HFF-Myc (cell line): ENCODE results near the gene LYSET.
"Not testable (repeated sequence)": the region's sequence is repeated elsewhere in the genome, so short reads cannot be mapped to it uniquely, and the experiment has no call there.

Experiments
- DNase-seq: peaks from one replicate; pipeline ENCODE4 v3.0.0-alpha.2; 2011; ENCODE audit warnings: low read depth; ENCODE audit errors: extremely low read depth
- H3K4me3 ChIP-seq: replicated peaks from 2 replicates; pipeline ENCODE4 v1.5.1; 2011; ENCODE audit warnings: low read depth, mild to moderate bottlenecking, control low read depth, low read length
- CTCF ChIP-seq: IDR thresholded peaks from 2 replicates; pipeline ENCODE4 v1.5.1; 2012; ENCODE audit warnings: mild to moderate bottlenecking, low read depth, low read length, control low read depth; ENCODE audit errors: missing control alignments

The LYSET gene

DNA sequence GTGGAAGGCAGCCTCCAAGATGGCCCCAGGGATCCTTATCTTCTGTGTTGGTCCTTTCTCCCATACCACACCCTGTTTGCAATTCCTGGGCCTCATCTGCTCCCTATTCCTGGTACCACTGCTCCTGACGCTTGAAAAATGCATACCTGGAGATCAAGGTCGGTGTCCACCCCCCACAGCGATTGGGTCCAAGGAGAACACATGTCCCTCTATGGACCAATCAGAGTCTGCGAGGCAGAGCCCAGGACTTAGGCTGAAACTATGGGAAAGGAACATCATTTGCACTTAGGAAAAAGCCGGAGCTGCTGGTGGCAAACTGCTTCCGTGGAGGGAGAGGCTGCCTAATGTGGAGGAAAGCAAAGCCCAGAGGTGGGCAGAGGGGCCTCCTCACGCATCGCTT is 36.1 kb upstream of the LYSET start:
- no peak for TF ChIP-seq CTCF
- no peak for DNase-seq
- no peak overlapping the region for H3K4me3 ChIP-seq

- no peak for DNase-seq
- no peak overlapping the region for H3K4me3 ChIP-seq
- no peak for TF ChIP-seq CTCF
Measured at GRCh38 chr14:93150227-93151208, 34.6 kb upstream of the LYSET start.

GRCh38 chr14:93153121-93153520 is 32.0 kb upstream of the LYSET start:
- no peak for TF ChIP-seq CTCF
- no peak overlapping the region for H3K4me3 ChIP-seq
- DNase-seq = no peak

- TF ChIP-seq CTCF = no peak
- H3K4me3 ChIP-seq = no peak overlapping the region
- DNase-seq = no peak
Measured at GRCh38 chr14:93155667-93156066, 29.4 kb upstream of the LYSET start.

DNA sequence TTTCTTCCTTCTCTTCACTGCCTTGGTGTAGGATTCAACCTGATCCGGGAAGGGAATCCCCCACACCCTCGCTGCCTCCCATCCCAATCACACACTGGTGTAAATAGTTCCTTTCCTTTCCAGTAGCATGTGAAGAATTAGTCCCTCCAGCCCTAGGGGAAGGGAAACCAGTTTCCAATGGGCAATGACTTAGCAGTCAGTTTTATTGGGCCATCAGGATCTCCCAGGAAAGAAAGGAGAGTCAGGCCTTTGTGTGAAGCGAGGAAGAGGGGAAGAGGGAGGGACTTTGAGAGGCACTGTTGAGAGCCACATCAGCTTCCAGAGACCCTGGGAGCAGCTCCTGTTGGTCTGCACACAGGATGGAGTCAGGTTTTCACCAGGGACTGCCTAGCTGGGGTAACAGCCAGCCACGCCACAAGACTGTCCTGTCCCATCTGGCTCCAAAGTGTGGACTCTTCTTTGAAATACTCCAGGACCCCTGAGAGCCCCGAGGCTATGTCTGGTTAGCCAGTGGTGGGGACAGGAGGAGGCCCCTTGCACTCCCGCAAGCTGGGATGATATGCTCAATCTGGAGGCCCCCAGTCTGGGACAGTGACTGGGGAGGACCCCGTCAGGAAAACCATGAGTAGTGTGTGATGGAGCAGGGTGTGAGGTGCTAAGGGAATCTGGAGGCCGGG is 28.3 kb upstream of the LYSET start:
- DNase-seq = no peak
- H3K4me3 ChIP-seq = no peak overlapping the region
- TF ChIP-seq CTCF = no peak

GRCh38 chr14:93158349-93158748 is 26.8 kb upstream of the LYSET start:
- DNase-seq, H3K4me3 ChIP-seq: not testable (repeated sequence)

GRCh38 chr14:93159625-93160352 is 25.3 kb upstream of the LYSET start:
- not testable (repeated sequence) for H3K4me3 ChIP-seq, DNase-seq
